ENCODE measurements around the gene RNF126. TPM values are rescaled to one million over a fixed set of nuclear protein-coding genes. Genes with fewer than 3 reads are reported as not detected.

The RNF126 gene
- total and polyA plus RNA-seq, 2 of the 4 experiments (the other 2 are of a cell fraction): 7.0 to 27.4 TPM

DNA sequence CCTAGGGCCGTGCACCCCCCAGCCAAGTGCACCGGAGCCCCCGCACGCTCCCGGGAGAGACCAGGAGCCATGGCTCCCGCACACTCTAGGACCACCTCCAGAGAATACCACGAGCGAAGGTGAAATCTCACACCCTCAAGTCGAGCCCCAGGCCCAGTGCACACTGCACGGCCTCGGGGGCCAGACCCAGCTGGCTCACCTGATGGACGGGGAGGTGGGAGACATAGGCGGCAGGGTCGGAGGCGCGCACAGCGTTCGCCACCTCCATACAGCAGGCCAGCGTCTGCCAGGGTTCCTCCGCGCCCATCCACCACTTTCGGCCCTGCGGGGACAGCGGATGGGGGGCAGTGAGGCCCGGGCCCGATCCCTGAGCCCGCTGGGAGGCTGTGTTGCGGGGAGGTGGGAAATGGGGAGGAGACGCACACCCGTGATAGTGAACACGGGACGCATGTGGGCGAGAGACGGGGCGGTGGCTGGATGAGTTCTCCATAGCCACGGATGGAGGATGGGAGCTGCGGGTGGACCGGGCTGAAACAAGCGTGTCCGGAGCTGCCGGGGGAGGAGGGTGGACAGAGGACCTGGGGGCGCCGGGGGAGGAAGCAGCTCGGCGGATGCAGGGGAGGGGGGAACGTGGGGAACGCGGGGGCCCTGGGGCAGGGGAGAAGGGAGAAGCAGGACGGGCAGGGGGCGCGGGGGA, 42.7 kb downstream of the RNF126 start:
- H3K36me3 ChIP-seq (ENCODE audit: control insufficient read depth, insufficient read depth, low read length): peaks cover 45% of the 10 kb centered on the region
- H3K27ac ChIP-seq (ENCODE audit: insufficient read depth, low read length): no peak overlapping the region
- no peak overlapping the region for H2BK5ac ChIP-seq (ENCODE audit: low read depth, low read length, poor library complexity, severe bottlenecking)
- H3K18ac ChIP-seq (ENCODE audit: low read depth, low read length): no peak overlapping the region
- ChIA-PET CTCF (no interaction called here), POLR2A (ENCODE audit: unreplicated experiment) (no interaction called here)
- no peak overlapping the region for H2BK20ac ChIP-seq (ENCODE audit: low read depth, low read length)
- no peak overlapping the region for H3K4ac ChIP-seq (ENCODE audit: low read depth, low read length)
- no peak overlapping the region for H2BK120ac ChIP-seq (ENCODE audit: low read depth, low read length)
- intact Hi-C loops (cut with micrococcal nuclease): no loop called here
- in situ Hi-C loops (cut with MboI; ENCODE audit: low sequenced_read_pairs): no loop called here
- dilution Hi-C loops (cut with HindIII; ENCODE audit: low sequenced_read_pairs, unreplicated experiment): no loop called here
- H3K56ac ChIP-seq (ENCODE audit: extremely low read depth, insufficient read depth, low read length): no peak overlapping the region
- H3K14ac ChIP-seq (replicated peaks; ENCODE audit: low read depth, low read length): no peak overlapping the region
- H2AFZ ChIP-seq (replicated peaks; ENCODE audit: low read length, poor library complexity): no peak overlapping the region
- H4K91ac ChIP-seq (ENCODE audit: insufficient read depth, low read depth, low read length): no peak overlapping the region
- H3K9me1 ChIP-seq (ENCODE audit: insufficient read depth, low read length): no peaks in the 10 kb centered on the region
- TF ChIP-seq CEBPB (IDR thresholded peaks at IDR 0.05; ENCODE audit: low read depth, low read length) (no peak), CTCF (conservative IDR thresholded peaks at IDR 0.05; ENCODE audit: low read depth, low read length) (no peak), MAZ (IDR thresholded peaks at IDR 0.05; ENCODE audit: borderline replicate concordance, low read depth, low read length) (no peak), RFX5 (IDR thresholded peaks at IDR 0.05; ENCODE audit: low read depth, low read length) (no peak), RAD21 (IDR thresholded peaks at IDR 0.05; ENCODE audit: low read length) (no peak), FOS (IDR thresholded peaks at IDR 0.05; ENCODE audit: low read depth, low read length) (no peak), RCOR1 (IDR thresholded peaks at IDR 0.05; ENCODE audit: insufficient replicate concordance, low read length) (no peak), POLR2A (IDR thresholded peaks at IDR 0.05; ENCODE audit: low read depth, low read length) (no peak), BHLHE40 (IDR thresholded peaks at IDR 0.05; ENCODE audit: low read depth, low read length) (no peak), NFE2L2 (IDR thresholded peaks at IDR 0.05; ENCODE audit: low read depth, low read length) (no peak)
- TF ChIP-seq, protein P1, sequence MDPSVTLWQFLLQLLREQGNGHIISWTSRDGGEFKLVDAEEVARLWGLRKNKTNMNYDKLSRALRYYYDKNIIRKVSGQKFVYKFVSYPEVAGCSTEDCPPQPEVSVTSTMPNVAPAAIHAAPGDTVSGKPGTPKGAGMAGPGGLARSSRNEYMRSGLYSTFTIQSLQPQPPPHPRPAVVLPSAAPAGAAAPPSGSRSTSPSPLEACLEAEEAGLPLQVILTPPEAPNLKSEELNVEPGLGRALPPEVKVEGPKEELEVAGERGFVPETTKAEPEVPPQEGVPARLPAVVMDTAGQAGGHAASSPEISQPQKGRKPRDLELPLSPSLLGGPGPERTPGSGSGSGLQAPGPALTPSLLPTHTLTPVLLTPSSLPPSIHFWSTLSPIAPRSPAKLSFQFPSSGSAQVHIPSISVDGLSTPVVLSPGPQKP (IDR thresholded peaks at IDR 0.05; ENCODE audit: borderline replicate concordance, low read depth, low read length): no peak
- ATAC-seq (ENCODE audit: low read depth) (no peak), DNase-seq (no peak)
- H4K5ac ChIP-seq (ENCODE audit: low read depth, low read length): no peak overlapping the region
- H4K8ac ChIP-seq (ENCODE audit: low read depth in 2 of 2, low read length in 2 of 2): no peak overlapping the region
- H3K9ac ChIP-seq (ENCODE audit: low read depth, low read length): no peak overlapping the region
- WGBS, 2 experiments (ENCODE audit: extremely low coverage in 2 of 2, insufficient read length in 1 of 2): 88% methylated on average over 11 of the region's 51 CpGs; no CpG with 5 or more reads in 1 of the 2 experiments
- H3K79me1 ChIP-seq (ENCODE audit: low read depth in 1 of 2, low read length in 2 of 2): no peaks in the 10 kb centered on the region
- H3K27me3 ChIP-seq (ENCODE audit: control insufficient read depth, insufficient read depth, low read length): no peaks in the 10 kb centered on the region; the same call in 1 of the 2 replicates
- H3K23ac ChIP-seq (ENCODE audit: low read depth, low read length): no peak overlapping the region
- BruUV-seq (replicated peaks): no TSS peak
- H4K20me1 ChIP-seq (ENCODE audit: insufficient read depth, low read length): peaks cover 3% of the 10 kb centered on the region
- no peak overlapping the region for H2AK9ac ChIP-seq (replicated peaks; ENCODE audit: low read depth, low read length, poor library complexity)
- H3K4me3 ChIP-seq (ENCODE audit: insufficient read depth, low read depth, low read length): no peak overlapping the region
- no peak overlapping the region for H3K4me2 ChIP-seq (ENCODE audit: low read depth, low read length)
- no peak overlapping the region for H2AK5ac ChIP-seq (ENCODE audit: low read depth, low read length)
- no peak overlapping the region for H2BK15ac ChIP-seq (ENCODE audit: low read depth, low read length)
- H3K9me3 ChIP-seq (ENCODE audit: control insufficient read depth, insufficient read depth, low read length): no peaks in the 10 kb centered on the region
- no peaks in the 10 kb centered on the region for H3K4me1 ChIP-seq (ENCODE audit: control insufficient read depth, insufficient read depth, low read length)
